ENCODE data around the gene NFYC.

NFYC gene

GRCh38 chr1:40679165-40679953 lies 12.1 kb upstream of the NFYC start:
- H3K4me3 ChIP-seq (ENCODE audit: low read depth, low read length), result no peak overlapping the region
- no peak for TF ChIP-seq CTCF (IDR thresholded peaks at IDR 0.05; ENCODE audit: control insufficient read depth, extremely low read depth, insufficient read depth)
- no peak for DNase-seq (ENCODE audit: low read depth)

GRCh38 chr1:40684669-40685068 lies 6.8 kb upstream of the NFYC start:
- no peak for DNase-seq (ENCODE audit: low read depth)
- no peak overlapping the region for H3K4me3 ChIP-seq (ENCODE audit: low read depth, low read length)
- TF ChIP-seq CTCF (IDR thresholded peaks at IDR 0.05; ENCODE audit: control insufficient read depth, extremely low read depth, insufficient read depth), result no peak

- DNase-seq (ENCODE audit: low read depth), result no peak
- H3K4me3 ChIP-seq (ENCODE audit: low read depth, low read length), result no peak overlapping the region
- TF ChIP-seq CTCF (IDR thresholded peaks at IDR 0.05; ENCODE audit: control insufficient read depth, extremely low read depth, insufficient read depth), result no peak
Observed at GRCh38 chr1:40687059-40687458, 4.4 kb upstream of the NFYC start.

GRCh38 chr1:40687661-40688060 lies 3.8 kb upstream of the NFYC start:
- no peak for DNase-seq (ENCODE audit: low read depth)
- no peak for TF ChIP-seq CTCF (IDR thresholded peaks at IDR 0.05; ENCODE audit: control insufficient read depth, extremely low read depth, insufficient read depth)

GRCh38 chr1:40689737-40690136 lies 1.8 kb upstream of the NFYC start:
- no peak overlapping the region for H3K4me3 ChIP-seq (ENCODE audit: low read depth, low read length)
- TF ChIP-seq CTCF (IDR thresholded peaks at IDR 0.05; ENCODE audit: control insufficient read depth, extremely low read depth, insufficient read depth), result no peak
- no peak for DNase-seq (ENCODE audit: low read depth)

More at GRCh38 chr1:40687661-40688060, 3.8 kb upstream of the NFYC start:
- no peak overlapping the region for H3K4me3 ChIP-seq (ENCODE audit: low read depth, low read length)

- no peak for DNase-seq (ENCODE audit: low read depth)
- no peak for TF ChIP-seq CTCF (IDR thresholded peaks at IDR 0.05; ENCODE audit: control insufficient read depth, extremely low read depth, insufficient read depth)
- peak overlapping the region; percentile 89 for H3K4me3 ChIP-seq (ENCODE audit: low read depth, low read length)
Observed at GRCh38 chr1:40690771-40691537, 550 bp upstream of the NFYC start.

Measured in LNCaP clone FGC (cell line).